SK-N-SH treated with all-trans-retinoic acid at 6 μM for 48 hours (cell line): ENCODE data around the gene CCDC88C.

Experiments used
- ATAC-seq: fragments of 200-7000 bp; cut with Tn5 transposase; 3 replicates; pipeline ENCODE4 v1.9.1; 2020; ENCODE audit warnings: mild to moderate bottlenecking, moderate library complexity
- ARNTL ChIP-seq: fragments of 450-650 bp; formaldehyde crosslinking; IDR thresholded peaks from 2 replicates; pipeline ENCODE4 v1.5.0; 2020; ENCODE audit warnings: low read depth, mild to moderate bottlenecking, moderate library complexity, borderline replicate concordance
- BACH2 ChIP-seq: fragments of 250-450 bp; sonication (Bioruptor Pico); IDR thresholded peaks from 2 replicates; pipeline ENCODE4 v1.9.0; 2021; ENCODE audit warnings: mild to moderate bottlenecking, borderline replicate concordance
- CREB5 ChIP-seq: fragments of 250-450 bp; sonication (Bioruptor Pico); IDR thresholded peaks from 2 replicates; pipeline ENCODE4 v1.5.1; 2020; ENCODE audit warnings: low read depth, mild to moderate bottlenecking, moderate library complexity
- CSDC2 ChIP-seq: fragments of 250-450 bp; sonication (Bioruptor Pico); IDR thresholded peaks from 2 replicates; pipeline ENCODE4 v1.5.0; 2020; ENCODE audit warnings: mild to moderate bottlenecking, moderate library complexity
- ESRRG ChIP-seq: fragments of 250-450 bp; sonication (Bioruptor Pico); IDR thresholded peaks from 2 replicates; pipeline ENCODE4 v1.6.1; 2021; ENCODE audit warnings: mild to moderate bottlenecking
- GLIS3 ChIP-seq: fragments of 250-450 bp; sonication (Bioruptor Pico); IDR thresholded peaks from 2 replicates; pipeline ENCODE4 v1.5.0; 2020; ENCODE audit warnings: mild to moderate bottlenecking, moderate library complexity
- ISL1 ChIP-seq: fragments of 250-450 bp; sonication (Bioruptor Pico); IDR thresholded peaks from 2 replicates; pipeline ENCODE4 v2.1.2; 2022; ENCODE audit warnings: mild to moderate bottlenecking, moderate library complexity
- OSR1 ChIP-seq: fragments of 250-450 bp; sonication (Bioruptor Pico); IDR thresholded peaks from 2 replicates; pipeline ENCODE4 v1.8.0; 2022; ENCODE audit warnings: moderate library complexity, mild to moderate bottlenecking, inconsistent platforms
- PPARA ChIP-seq: fragments of 250-450 bp; sonication (Bioruptor Pico); IDR thresholded peaks from 2 replicates; pipeline ENCODE4 v1.5.0; 2020; ENCODE audit warnings: mild to moderate bottlenecking, borderline replicate concordance
- RARB ChIP-seq: fragments of 250-450 bp; sonication (Bioruptor Pico); IDR thresholded peaks from 2 replicates; pipeline ENCODE4 v1.8.0; 2021; ENCODE audit warnings: mild to moderate bottlenecking, moderate library complexity
- TCF4 ChIP-seq: fragments of 250-450 bp; sonication (Bioruptor Pico); IDR thresholded peaks from 2 replicates; pipeline ENCODE4 v1.8.0; 2021; ENCODE audit warnings: mild to moderate bottlenecking, moderate library complexity, borderline replicate concordance
- TOX ChIP-seq: fragments of 250-450 bp; sonication (Bioruptor Pico); IDR thresholded peaks from 2 replicates; pipeline ENCODE4 v1.8.0; 2021; ENCODE audit warnings: mild to moderate bottlenecking, moderate library complexity, borderline replicate concordance
- ZC3H10 ChIP-seq: fragments of 250-450 bp; sonication (Bioruptor Pico); IDR thresholded peaks from 2 replicates; pipeline ENCODE4 v1.5.1; 2021; ENCODE audit warnings: mild to moderate bottlenecking, moderate library complexity
- ZFP3 ChIP-seq: fragments of 250-450 bp; sonication (Bioruptor Pico); IDR thresholded peaks from 2 replicates; pipeline ENCODE4 v1.5.0; 2020; ENCODE audit warnings: mild to moderate bottlenecking, moderate library complexity
- ZFP30 ChIP-seq: fragments of 450-650 bp; formaldehyde crosslinking; IDR thresholded peaks from 2 replicates; pipeline ENCODE4 v1.5.0; 2022; ENCODE audit warnings: mild to moderate bottlenecking, moderate library complexity
- ZNF565 ChIP-seq: fragments of 450-650 bp; formaldehyde crosslinking; conservative IDR thresholded peaks from 2 replicates; pipeline ENCODE4 v1.5.0; 2020; ENCODE audit warnings: low read depth, mild to moderate bottlenecking, moderate library complexity
- ZNF70 ChIP-seq: fragments of 450-650 bp; formaldehyde crosslinking; IDR thresholded peaks from 2 replicates; pipeline ENCODE4 v1.5.0; 2020; ENCODE audit warnings: mild to moderate bottlenecking, moderate library complexity
- ZNF8 ChIP-seq: fragments of 450-650 bp; formaldehyde crosslinking; IDR thresholded peaks from 2 replicates; pipeline ENCODE4 v1.5.0; 2020; ENCODE audit warnings: mild to moderate bottlenecking, moderate library complexity
- TF ChIP-seq, protein P1 (sequence below): fragments of 250-450 bp; sonication (Bioruptor Pico); IDR thresholded peaks from 2 replicates; pipeline ENCODE4 v1.8.0; 2020; ENCODE audit warnings: mild to moderate bottlenecking, moderate library complexity, borderline replicate concordance
- TF ChIP-seq, protein P2 (sequence below): fragments of 250-450 bp; sonication (Bioruptor Pico); IDR thresholded peaks from 2 replicates; pipeline ENCODE4 v1.5.1; 2021; ENCODE audit warnings: mild to moderate bottlenecking, moderate library complexity
- TF ChIP-seq, protein P3 (sequence below): fragments of 250-450 bp; sonication (Bioruptor Pico); IDR thresholded peaks from 2 replicates; pipeline ENCODE4 v1.5.0; 2020; ENCODE audit warnings: mild to moderate bottlenecking, moderate library complexity
- TF ChIP-seq, protein P4 (sequence below): fragments of 250-450 bp; sonication (Bioruptor Pico); IDR thresholded peaks from 2 replicates; pipeline ENCODE4 v1.8.0; 2021; ENCODE audit warnings: low read depth, mild to moderate bottlenecking, moderate library complexity, borderline replicate concordance

Gene CCDC88C

GRCh38 chr14:91388551-91388975, 29.1 kb downstream of the CCDC88C start:
- TF ChIP-seq ESRRG (CRISPR knock-in tag) (no peak), ZNF565 (CRISPR knock-in tag) (no peak), CSDC2 (CRISPR knock-in tag) (no peak), RARB (CRISPR knock-in tag) (no peak), TCF4 (CRISPR knock-in tag) (no peak), ZFP3 (CRISPR knock-in tag) (no peak), ZNF70 (CRISPR knock-in tag) (no peak), OSR1 (CRISPR knock-in tag) (no peak), ZNF8 (CRISPR knock-in tag) (no peak), ZC3H10 (no peak), ISL1 (CRISPR knock-in tag) (no peak), ZFP30 (no peak), ARNTL (no peak)
- TF ChIP-seq, protein P1, sequence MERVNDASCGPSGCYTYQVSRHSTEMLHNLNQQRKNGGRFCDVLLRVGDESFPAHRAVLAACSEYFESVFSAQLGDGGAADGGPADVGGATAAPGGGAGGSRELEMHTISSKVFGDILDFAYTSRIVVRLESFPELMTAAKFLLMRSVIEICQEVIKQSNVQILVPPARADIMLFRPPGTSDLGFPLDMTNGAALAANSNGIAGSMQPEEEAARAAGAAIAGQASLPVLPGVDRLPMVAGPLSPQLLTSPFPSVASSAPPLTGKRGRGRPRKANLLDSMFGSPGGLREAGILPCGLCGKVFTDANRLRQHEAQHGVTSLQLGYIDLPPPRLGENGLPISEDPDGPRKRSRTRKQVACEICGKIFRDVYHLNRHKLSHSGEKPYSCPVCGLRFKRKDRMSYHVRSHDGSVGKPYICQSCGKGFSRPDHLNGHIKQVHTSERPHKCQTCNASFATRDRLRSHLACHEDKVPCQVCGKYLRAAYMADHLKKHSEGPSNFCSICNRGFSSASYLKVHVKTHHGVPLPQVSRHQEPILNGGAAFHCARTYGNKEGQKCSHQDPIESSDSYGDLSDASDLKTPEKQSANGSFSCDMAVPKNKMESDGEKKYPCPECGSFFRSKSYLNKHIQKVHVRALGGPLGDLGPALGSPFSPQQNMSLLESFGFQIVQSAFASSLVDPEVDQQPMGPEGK (CRISPR knock-in tag): no peak
- TF ChIP-seq, protein P2, sequence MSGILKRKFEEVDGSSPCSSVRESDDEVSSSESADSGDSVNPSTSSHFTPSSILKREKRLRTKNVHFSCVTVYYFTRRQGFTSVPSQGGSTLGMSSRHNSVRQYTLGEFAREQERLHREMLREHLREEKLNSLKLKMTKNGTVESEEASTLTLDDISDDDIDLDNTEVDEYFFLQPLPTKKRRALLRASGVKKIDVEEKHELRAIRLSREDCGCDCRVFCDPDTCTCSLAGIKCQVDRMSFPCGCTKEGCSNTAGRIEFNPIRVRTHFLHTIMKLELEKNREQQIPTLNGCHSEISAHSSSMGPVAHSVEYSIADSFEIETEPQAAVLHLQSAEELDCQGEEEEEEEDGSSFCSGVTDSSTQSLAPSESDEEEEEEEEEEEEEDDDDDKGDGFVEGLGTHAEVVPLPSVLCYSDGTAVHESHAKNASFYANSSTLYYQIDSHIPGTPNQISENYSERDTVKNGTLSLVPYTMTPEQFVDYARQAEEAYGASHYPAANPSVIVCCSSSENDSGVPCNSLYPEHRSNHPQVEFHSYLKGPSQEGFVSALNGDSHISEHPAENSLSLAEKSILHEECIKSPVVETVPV (CRISPR knock-in tag): no peak
- ATAC-seq: no peak

DNA sequence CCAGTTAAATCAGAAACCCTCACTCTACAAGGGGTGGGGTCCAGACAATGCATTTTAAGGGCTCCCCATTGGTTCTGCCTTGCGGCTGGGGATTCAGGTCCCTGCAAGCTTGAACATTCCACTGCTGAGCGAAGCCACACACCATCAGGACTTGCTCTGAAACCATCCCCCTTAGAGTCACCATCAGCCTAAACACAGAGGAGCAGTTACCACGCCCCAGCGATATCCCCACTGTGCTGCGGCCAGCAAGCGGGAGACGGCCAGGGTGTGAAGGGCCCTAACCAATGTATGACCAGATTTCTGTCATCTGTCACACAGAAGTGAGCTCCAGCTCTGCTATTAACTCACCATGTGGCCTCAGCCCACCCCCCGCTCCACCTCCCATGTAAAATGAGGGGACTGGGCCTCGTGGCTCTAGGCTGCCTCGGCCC, 29.7 kb downstream of the CCDC88C start:
- no peak for ATAC-seq
- TF ChIP-seq ZC3H10 (no peak), PPARA (no peak), BACH2 (CRISPR knock-in tag) (no peak), CREB5 (CRISPR knock-in tag) (no peak), ARNTL (no peak), GLIS3 (CRISPR knock-in tag) (no peak), ZNF70 (CRISPR knock-in tag) (no peak), TCF4 (CRISPR knock-in tag) (no peak), OSR1 (CRISPR knock-in tag) (no peak), ISL1 (CRISPR knock-in tag) (no peak), ZNF8 (CRISPR knock-in tag) (no peak), ZFP3 (CRISPR knock-in tag) (no peak), TOX (CRISPR knock-in tag) (no peak), RARB (CRISPR knock-in tag) (no peak), CSDC2 (CRISPR knock-in tag) (no peak)
- TF ChIP-seq, protein P2 (CRISPR knock-in tag): no peak
- TF ChIP-seq, protein P3, sequence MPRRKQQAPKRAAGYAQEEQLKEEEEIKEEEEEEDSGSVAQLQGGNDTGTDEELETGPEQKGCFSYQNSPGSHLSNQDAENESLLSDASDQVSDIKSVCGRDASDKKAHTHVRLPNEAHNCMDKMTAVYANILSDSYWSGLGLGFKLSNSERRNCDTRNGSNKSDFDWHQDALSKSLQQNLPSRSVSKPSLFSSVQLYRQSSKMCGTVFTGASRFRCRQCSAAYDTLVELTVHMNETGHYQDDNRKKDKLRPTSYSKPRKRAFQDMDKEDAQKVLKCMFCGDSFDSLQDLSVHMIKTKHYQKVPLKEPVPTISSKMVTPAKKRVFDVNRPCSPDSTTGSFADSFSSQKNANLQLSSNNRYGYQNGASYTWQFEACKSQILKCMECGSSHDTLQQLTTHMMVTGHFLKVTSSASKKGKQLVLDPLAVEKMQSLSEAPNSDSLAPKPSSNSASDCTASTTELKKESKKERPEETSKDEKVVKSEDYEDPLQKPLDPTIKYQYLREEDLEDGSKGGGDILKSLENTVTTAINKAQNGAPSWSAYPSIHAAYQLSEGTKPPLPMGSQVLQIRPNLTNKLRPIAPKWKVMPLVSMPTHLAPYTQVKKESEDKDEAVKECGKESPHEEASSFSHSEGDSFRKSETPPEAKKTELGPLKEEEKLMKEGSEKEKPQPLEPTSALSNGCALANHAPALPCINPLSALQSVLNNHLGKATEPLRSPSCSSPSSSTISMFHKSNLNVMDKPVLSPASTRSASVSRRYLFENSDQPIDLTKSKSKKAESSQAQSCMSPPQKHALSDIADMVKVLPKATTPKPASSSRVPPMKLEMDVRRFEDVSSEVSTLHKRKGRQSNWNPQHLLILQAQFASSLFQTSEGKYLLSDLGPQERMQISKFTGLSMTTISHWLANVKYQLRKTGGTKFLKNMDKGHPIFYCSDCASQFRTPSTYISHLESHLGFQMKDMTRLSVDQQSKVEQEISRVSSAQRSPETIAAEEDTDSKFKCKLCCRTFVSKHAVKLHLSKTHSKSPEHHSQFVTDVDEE (CRISPR knock-in tag): no peak
- TF ChIP-seq, protein P4, sequence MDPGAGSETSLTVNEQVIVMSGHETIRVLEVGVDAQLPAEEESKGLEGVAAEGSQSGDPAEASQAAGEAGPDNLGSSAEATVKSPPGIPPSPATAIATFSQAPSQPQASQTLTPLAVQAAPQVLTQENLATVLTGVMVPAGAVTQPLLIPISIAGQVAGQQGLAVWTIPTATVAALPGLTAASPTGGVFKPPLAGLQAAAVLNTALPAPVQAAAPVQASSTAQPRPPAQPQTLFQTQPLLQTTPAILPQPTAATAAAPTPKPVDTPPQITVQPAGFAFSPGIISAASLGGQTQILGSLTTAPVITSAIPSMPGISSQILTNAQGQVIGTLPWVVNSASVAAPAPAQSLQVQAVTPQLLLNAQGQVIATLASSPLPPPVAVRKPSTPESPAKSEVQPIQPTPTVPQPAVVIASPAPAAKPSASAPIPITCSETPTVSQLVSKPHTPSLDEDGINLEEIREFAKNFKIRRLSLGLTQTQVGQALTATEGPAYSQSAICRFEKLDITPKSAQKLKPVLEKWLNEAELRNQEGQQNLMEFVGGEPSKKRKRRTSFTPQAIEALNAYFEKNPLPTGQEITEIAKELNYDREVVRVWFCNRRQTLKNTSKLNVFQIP (CRISPR knock-in tag): no peak
- TF ChIP-seq, protein P1 (CRISPR knock-in tag): no peak
